Measurements from ENCODE around the gene CCDC102A. TPM values are rescaled to one million over a fixed set of nuclear protein-coding genes. Genes with fewer than 3 reads are reported as not detected.

The CCDC102A gene
- total RNA-seq, 2 donors from 2014 or later, result 16.9 to 18.3 TPM

GRCh38 chr16:57485916-57486857 is 50.2 kb downstream of the CCDC102A start, which contains the start of gene DOK4:
Gene DOK4 (minus strand): TSS chr16:57486493. CDS start chr16:57479507, 6,986 bp downstream.
- intact Hi-C loops (cut with DNase I), result no loop called here
- peak; percentile 94 for DNase-seq (ENCODE audit: low spot score)

GRCh38 chr16:57485091-57485915 is 51.1 kb downstream of the CCDC102A start:
- intact Hi-C loops (cut with DNase I), result no loop called here
- DNase-seq (ENCODE audit: low spot score), result no peak

GRCh38 chr16:57484515-57485005 is 51.8 kb downstream of the CCDC102A start:
- no peak for DNase-seq (ENCODE audit: low spot score)
- intact Hi-C loops (cut with DNase I), result no loop called here

GRCh38 chr16:57483725-57484514 is 52.5 kb downstream of the CCDC102A start:
- DNase-seq (ENCODE audit: low spot score), result no peak
- intact Hi-C loops (cut with DNase I), result no loop called here

- intact Hi-C loops (cut with DNase I), result no loop called here
- no peak for DNase-seq (ENCODE audit: low spot score)
Measured at GRCh38 chr16:57482845-57483545, 53.4 kb downstream of the CCDC102A start.

- intact Hi-C loops (cut with DNase I), result no loop called here
- no peak for DNase-seq (ENCODE audit: low spot score)
Measured at GRCh38 chr16:57481421-57481820, 55.0 kb downstream of the CCDC102A start.

- DNase-seq (ENCODE audit: low spot score), result no peak
- intact Hi-C loops (cut with DNase I), result no loop called here
Measured at GRCh38 chr16:57480754-57481230, 55.6 kb downstream of the CCDC102A start.

- intact Hi-C loops (cut with DNase I), result loop anchor here in 1 of 2 donors (5.0 kb wide), 1 partner anchor 37 kb away; no protein-coding TSS in a partner anchor
- DNase-seq (ENCODE audit: low spot score), result peak; percentile 89
Measured at GRCh38 chr16:57479976-57480753, 56.2 kb downstream of the CCDC102A start.

GRCh38 chr16:57479205-57479975 is 57.0 kb downstream of the CCDC102A start:
- intact Hi-C loops (cut with DNase I), result loop anchor here in 1 of 2 donors (5.0 kb wide), 1 partner anchor 38 kb away; no protein-coding TSS in a partner anchor
- DNase-seq (ENCODE audit: low spot score), result no peak

GRCh38 chr16:57478396-57479204 is 57.8 kb downstream of the CCDC102A start:
- DNase-seq (ENCODE audit: low spot score), result no peak
- intact Hi-C loops (cut with DNase I), result loop anchor here in 1 of 2 donors (5.0 kb wide), 1 partner anchor 39 kb away; no protein-coding TSS in a partner anchor

GRCh38 chr16:57477531-57478202 is 58.7 kb downstream of the CCDC102A start:
- no peak for DNase-seq (ENCODE audit: low spot score)
- intact Hi-C loops (cut with DNase I), result loop anchor here in 1 of 2 donors (5.0 kb wide), 1 partner anchor 40 kb away; no protein-coding TSS in a partner anchor

- intact Hi-C loops (cut with DNase I), result loop anchor here in 1 of 2 donors (5.0 kb wide), 1 partner anchor 41 kb away; no protein-coding TSS in a partner anchor
- DNase-seq (ENCODE audit: low spot score), result no peak
Measured at GRCh38 chr16:57476546-57477410, 59.6 kb downstream of the CCDC102A start.

- intact Hi-C loops (cut with DNase I), result loop anchor here in 1 of 2 donors (5.0 kb wide), 1 partner anchor 41 kb away; no protein-coding TSS in a partner anchor
- DNase-seq (ENCODE audit: low spot score), result no peak
Measured at GRCh38 chr16:57475711-57476339, 60.5 kb downstream of the CCDC102A start.

All from posterior vena cava (tissue), 2 donors.